ENCODE results near the gene DBR1. TPM values are rescaled to one million over a fixed set of nuclear protein-coding genes. Genes with fewer than 3 reads are reported as not detected.

The DBR1 gene
- total and polyA plus RNA-seq, 9 of the 15 experiments (the other 6 are each of a cell fraction or from before 2014, with no cell fraction given), result 2.7 to 14.1 (median 10.9) TPM

GRCh38 chr3:138205527-138205926, 30.8 kb upstream of the DBR1 start:
- Histone ChIP-seq H3K4me2 (ENCODE audit: insufficient read depth, low read length) (peak overlapping the region; percentile 3; the same call in 1 of the 2 replicates), H3K27ac (ENCODE audit: extremely low read depth, low read depth, low read length) (no peak overlapping the region), H3K79me2 (ENCODE audit: control insufficient read depth, insufficient read depth, low read length) (peaks cover 99% of the 10 kb centered on the region), H3K27me3 (ENCODE audit: control insufficient read depth in 2 of 2, insufficient read depth in 2 of 2, low read length in 2 of 2) (no peaks in the 10 kb centered on the region), H3K4me3 (no peak overlapping the region), H4K20me1 (replicated peaks; ENCODE audit: control insufficient read depth, insufficient read depth, low read length) (0 out of 2 replicates have a peak, but pooled peaks cover 3% of the 10 kb centered on the region), H3K4me1 (replicated peaks in 1 of 2; ENCODE audit: control insufficient read depth in 2 of 2, insufficient read depth in 2 of 2, low read length in 2 of 2) (peaks cover 19 to 24% of the 10 kb centered on the region in 2 experiments; a peak in 4 of 5 replicates), H3K9ac (ENCODE audit: insufficient read depth in 1 of 2, low read depth in 2 of 2, low read length in 2 of 2) (no peak overlapping the region), H3K9me1 (ENCODE audit: control insufficient read depth, insufficient read depth, low read length) (no peaks in the 10 kb centered on the region), H3K9me3 (replicated peaks; ENCODE audit: control insufficient read depth, insufficient read depth, low read depth, low read length) (no peaks in the 10 kb centered on the region), H2AFZ (ENCODE audit: low read depth, low read length) (no peak overlapping the region), H3K36me3 (ENCODE audit: control insufficient read depth, insufficient read depth, low read length) (peaks cover 28% of the 10 kb centered on the region)
- no peak for FAIRE-seq
- 5% methylated on average over 4 of the region's 5 CpGs for WGBS (ENCODE audit: insufficient coverage, low coverage, missing lambda C conversion rate)
- POLR2A ChIA-PET, result no interaction called here
- CTCF ChIA-PET (ENCODE audit: low intra/inter-chr PET ratio), result no interaction called here
- intact Hi-C loops (cut with micrococcal nuclease) (no loop called here), in situ Hi-C loops (cut with MboI) (no loop called here)
- peak; percentile 24; the same call in 1 of the 3 replicates for ATAC-seq
- no peak for DNase-seq (ENCODE audit: extremely low read depth in 1 of 4, low spot score in 3 of 4)
- BruUV-seq (replicated peaks), result no TSS peak
- TF ChIP-seq SAFB2 (IDR thresholded peaks at IDR 0.05; ENCODE audit: borderline replicate concordance, low read depth, low read length, severe bottlenecking) (no peak), ZNF253 (CRISPR knock-in tag; conservative IDR thresholded peaks at IDR 0.05) (no peak), ILF3 (IDR thresholded peaks at IDR 0.05; ENCODE audit: borderline replicate concordance) (no peak), BRD9 (IDR thresholded peaks at IDR 0.05; ENCODE audit: low read depth, partially characterized antibody) (no peak), FOXJ2 (tag; IDR thresholded peaks at IDR 0.05) (no peak), TCF7 (IDR thresholded peaks at IDR 0.05; ENCODE audit: borderline replicate concordance) (no peak), NCOA6 (IDR thresholded peaks at IDR 0.05) (no peak), MEF2D (tag; conservative IDR thresholded peaks at IDR 0.05; ENCODE audit: low read depth) (no peak), YBX1 (IDR thresholded peaks at IDR 0.05) (no peak), NFATC3 (IDR thresholded peaks at IDR 0.05) (no peak), TCF3 (CRISPR knock-in tag; IDR thresholded peaks at IDR 0.05) (peak; percentile 26; the same call in 1 of the 2 replicates), KDM1A (IDR thresholded peaks at IDR 0.05) (peak in 1 of 2 experiments; percentile 36; a peak in 1 of 4 replicates), HDAC1 (IDR thresholded peaks at IDR 0.05) (0 out of 4 replicates have a peak, but pooled peaks of 1 of the 2 experiments have one; percentile 9), ZFP1 (CRISPR knock-in tag; IDR thresholded peaks at IDR 0.05) (no peak), ZNF644 (tag; IDR thresholded peaks at IDR 0.05; ENCODE audit: low read depth) (no peak), MEIS2 (IDR thresholded peaks at IDR 0.05; ENCODE audit: partially characterized antibody) (no peak), ZBTB7A (IDR thresholded peaks at IDR 0.05; ENCODE audit: borderline replicate concordance, control insufficient read depth, low read depth, low read length) (no peak), ZBTB5 (IDR thresholded peaks at IDR 0.05) (no peak), CBFA2T3 (IDR thresholded peaks at IDR 0.05) (0 out of 2 replicates have a peak, but pooled peaks have one; percentile 26)
- TF ChIP-seq, protein P1, sequence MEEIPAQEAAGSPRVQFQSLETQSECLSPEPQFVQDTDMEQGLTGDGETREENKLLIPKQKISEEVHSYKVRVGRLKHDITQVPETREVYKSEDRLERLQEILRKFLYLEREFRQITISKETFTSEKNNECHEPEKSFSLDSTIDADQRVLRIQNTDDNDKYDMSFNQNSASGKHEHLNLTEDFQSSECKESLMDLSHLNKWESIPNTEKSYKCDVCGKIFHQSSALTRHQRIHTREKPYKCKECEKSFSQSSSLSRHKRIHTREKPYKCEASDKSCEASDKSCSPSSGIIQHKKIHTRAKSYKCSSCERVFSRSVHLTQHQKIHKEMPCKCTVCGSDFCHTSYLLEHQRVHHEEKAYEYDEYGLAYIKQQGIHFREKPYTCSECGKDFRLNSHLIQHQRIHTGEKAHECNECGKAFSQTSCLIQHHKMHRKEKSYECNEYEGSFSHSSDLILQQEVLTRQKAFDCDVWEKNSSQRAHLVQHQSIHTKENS (CRISPR knock-in tag; IDR thresholded peaks at IDR 0.05), result no peak
- TF ChIP-seq, protein P2, sequence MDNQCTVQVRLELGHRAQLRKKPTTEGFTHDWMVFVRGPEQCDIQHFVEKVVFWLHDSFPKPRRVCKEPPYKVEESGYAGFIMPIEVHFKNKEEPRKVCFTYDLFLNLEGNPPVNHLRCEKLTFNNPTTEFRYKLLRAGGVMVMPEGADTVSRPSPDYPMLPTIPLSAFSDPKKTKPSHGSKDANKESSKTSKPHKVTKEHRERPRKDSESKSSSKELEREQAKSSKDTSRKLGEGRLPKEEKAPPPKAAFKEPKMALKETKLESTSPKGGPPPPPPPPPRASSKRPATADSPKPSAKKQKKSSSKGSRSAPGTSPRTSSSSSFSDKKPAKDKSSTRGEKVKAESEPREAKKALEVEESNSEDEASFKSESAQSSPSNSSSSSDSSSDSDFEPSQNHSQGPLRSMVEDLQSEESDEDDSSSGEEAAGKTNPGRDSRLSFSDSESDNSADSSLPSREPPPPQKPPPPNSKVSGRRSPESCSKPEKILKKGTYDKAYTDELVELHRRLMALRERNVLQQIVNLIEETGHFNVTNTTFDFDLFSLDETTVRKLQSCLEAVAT (IDR thresholded peaks at IDR 0.05), result no peak

Data from K562 (cell line).